Natural killer cell treated with Interleukin-12 subunit alpha and Interleukin-12 subunit beta and Interleukin-15 and Interleukin-18, amount 100 ng/mL, for 72 hours (primary cell): ENCODE results near the gene PPM1D. TPM values are rescaled to one million over a fixed set of nuclear protein-coding genes. Genes with fewer than 3 reads are reported as not detected.

ENCODE experiments used
- ATAC-seq, 2 donors: fragments of 150-1000 bp; cut with Tn5 transposase in 1 of 2; sonication (Bioruptor Pico), chemical (Tn5 transposase) in 1 of 2; 2 replicates each; pipeline ENCODE4 v1.10.0; 2021
- DNase-seq: peaks from one replicate; pipeline ENCODE4 v3.0.0; 2022; ENCODE audit warnings: low spot score
- H3K27ac Mint-ChIP-seq, 2 donors: 1 replicate in 1 of 2; 2 replicates in 1 of 2; pipeline ENCODE4 v1.8.0; 2022; ENCODE audit warnings: mixed read lengths in 2 of 2, mild to moderate bottlenecking in 1 of 2, moderate library complexity in 1 of 2
- H3K27me3 Mint-ChIP-seq, 2 donors: 1 replicate in 1 of 2; 2 replicates in 1 of 2; pipeline ENCODE4 v1.8.0; 2022; ENCODE audit warnings: mixed read lengths in 2 of 2
- H3K36me3 Mint-ChIP-seq: one replicate; pipeline ENCODE4 v1.8.0; 2022; ENCODE audit warnings: mixed read lengths
- H3K4me1 Mint-ChIP-seq, 2 donors: 1 replicate in 1 of 2; 2 replicates in 1 of 2; pipeline ENCODE4 v1.8.0; 2022; ENCODE audit warnings: low read depth in 2 of 2, mixed read lengths in 2 of 2, mild to moderate bottlenecking in 1 of 2
- H3K4me3 Mint-ChIP-seq: one replicate; pipeline ENCODE4 v1.8.0; 2022; ENCODE audit warnings: mixed read lengths
- H3K9me3 Mint-ChIP-seq: 2 replicates; pipeline ENCODE4 v1.8.0; 2022; ENCODE audit warnings: mixed read lengths
- total RNA-seq, 2 donors: library from RNA; stranded (reverse); gene quantifications; one replicate each; pipeline ENCODE4 v1.2.3, GENCODE V29; 2022

PPM1D gene
- total RNA-seq, 2 donors from 2014 or later: 16.3 to 18.3 TPM

DNA sequence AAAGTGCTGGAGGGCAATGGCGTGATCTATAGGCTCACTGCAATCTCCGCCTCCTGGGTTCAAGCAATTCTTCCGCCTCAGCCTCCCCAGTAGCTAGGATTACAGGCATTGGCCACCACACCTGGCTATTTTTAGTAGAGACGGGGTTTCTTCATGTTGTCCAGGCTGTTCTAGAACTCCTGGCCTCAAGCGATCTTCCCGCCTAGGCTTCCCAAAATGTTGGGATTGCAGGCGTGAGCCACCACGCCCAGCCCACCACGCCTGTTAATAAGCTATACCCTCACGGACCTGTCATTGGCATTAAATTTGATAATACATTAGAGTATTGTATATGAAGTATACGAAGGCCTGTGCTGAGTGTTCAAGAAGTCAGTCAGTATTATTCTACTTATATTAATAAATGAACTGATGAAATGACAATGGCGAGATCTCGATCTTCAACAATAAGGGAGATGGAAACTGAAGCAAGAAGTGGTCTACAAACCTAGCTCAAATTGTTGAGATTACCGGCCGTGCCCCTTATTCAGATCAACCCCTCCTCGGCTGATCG lies 76.8 kb downstream of the PPM1D start:
- peaks cover 3% of the 10 kb centered on the region for H3K9me3 Mint-ChIP-seq
- ATAC-seq (no peak), DNase-seq (no peak)
- peak overlapping the region; percentile 86 for H3K4me3 Mint-ChIP-seq
- H3K27ac Mint-ChIP-seq: peak overlapping the region; percentile 56 to 91
- no peaks in the 10 kb centered on the region for H3K36me3 Mint-ChIP-seq
- H3K27me3 Mint-ChIP-seq: no peaks in the 10 kb centered on the region
- peaks cover 15 to 20% of the 10 kb centered on the region in 2 donors for H3K4me1 Mint-ChIP-seq

GRCh38 chr17:60677308-60678117 lies 77.5 kb downstream of the PPM1D start, which contains the start of gene BCAS3:
Gene BCAS3 (plus strand): TSS chr17:60677851.
- DNase-seq (peak; percentile 98), ATAC-seq (peak; percentile 98 to 99)
- H3K27me3 Mint-ChIP-seq: no peaks in the 10 kb centered on the region
- peaks cover 3% of the 10 kb centered on the region for H3K9me3 Mint-ChIP-seq
- peak within 1 kb of the TSS; percentile 86 for H3K4me3 Mint-ChIP-seq
- H3K27ac Mint-ChIP-seq: peak within 1 kb of the TSS; percentile 56 to 91
- H3K36me3 Mint-ChIP-seq: no peaks in the 10 kb centered on the region
- peaks cover 15 to 20% of the 10 kb centered on the region in 2 donors for H3K4me1 Mint-ChIP-seq

DNA sequence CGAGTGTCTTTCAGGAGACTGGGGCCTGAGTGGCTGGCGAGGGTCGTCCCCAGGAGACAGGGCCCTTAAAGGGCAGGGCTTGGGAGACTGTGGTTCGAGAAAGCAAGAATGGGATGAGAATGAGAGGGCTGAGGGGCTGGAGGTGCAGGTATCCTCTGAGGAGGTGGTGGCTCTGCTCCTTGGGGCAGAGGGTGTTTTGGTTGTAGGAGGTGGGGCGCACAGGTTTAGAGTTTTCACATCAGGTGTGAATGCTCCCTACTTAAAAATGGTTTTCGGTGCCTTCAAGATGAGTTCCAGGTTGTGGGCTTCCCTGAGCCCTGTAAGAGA lies 78.1 kb downstream of the PPM1D start:
- no peak for ATAC-seq
- Mint-ChIP-seq H3K27me3 (no peaks in the 10 kb centered on the region), H3K4me3 (peak overlapping the region; percentile 86), H3K9me3 (peaks cover 3% of the 10 kb centered on the region), H3K36me3 (no peaks in the 10 kb centered on the region), H3K27ac (peak overlapping the region; percentile 56 to 91), H3K4me1 (peaks cover 15 to 20% of the 10 kb centered on the region in 2 donors)
- no peak for DNase-seq

GRCh38 chr17:60679287-60679686 lies 79.3 kb downstream of the PPM1D start:
- H3K27ac Mint-ChIP-seq: no peak overlapping the region
- ATAC-seq (no peak), DNase-seq (no peak)
- H3K4me1 Mint-ChIP-seq: peaks cover 15 to 20% of the 10 kb centered on the region in 2 donors
- H3K27me3 Mint-ChIP-seq: no peaks in the 10 kb centered on the region
- H3K36me3 Mint-ChIP-seq: no peaks in the 10 kb centered on the region
- H3K9me3 Mint-ChIP-seq: peaks cover 3% of the 10 kb centered on the region
- peak overlapping the region; percentile 11 for H3K4me3 Mint-ChIP-seq

- ATAC-seq (no peak), DNase-seq (no peak)
- peaks cover 15 to 22% of the 10 kb centered on the region in 2 donors for H3K4me1 Mint-ChIP-seq
- H3K27ac Mint-ChIP-seq: no peak overlapping the region
- no peaks in the 10 kb centered on the region for H3K9me3 Mint-ChIP-seq
- H3K4me3 Mint-ChIP-seq: no peak overlapping the region
- H3K36me3 Mint-ChIP-seq: peaks cover 10% of the 10 kb centered on the region
- H3K27me3 Mint-ChIP-seq: no peaks in the 10 kb centered on the region
Observed at GRCh38 chr17:60680754-60681153, 80.8 kb downstream of the PPM1D start.

- DNase-seq: no peak
- Mint-ChIP-seq H3K27me3 (no peaks in the 10 kb centered on the region), H3K4me1 (peaks cover 0 to 2% of the 10 kb centered on the region in 2 donors), H3K4me3 (no peak overlapping the region), H3K36me3 (peaks cover 16% of the 10 kb centered on the region), H3K9me3 (no peaks in the 10 kb centered on the region), H3K27ac (no peak overlapping the region)
- no peak for ATAC-seq
Observed at GRCh38 chr17:60685437-60685836, 85.4 kb downstream of the PPM1D start.

DNA sequence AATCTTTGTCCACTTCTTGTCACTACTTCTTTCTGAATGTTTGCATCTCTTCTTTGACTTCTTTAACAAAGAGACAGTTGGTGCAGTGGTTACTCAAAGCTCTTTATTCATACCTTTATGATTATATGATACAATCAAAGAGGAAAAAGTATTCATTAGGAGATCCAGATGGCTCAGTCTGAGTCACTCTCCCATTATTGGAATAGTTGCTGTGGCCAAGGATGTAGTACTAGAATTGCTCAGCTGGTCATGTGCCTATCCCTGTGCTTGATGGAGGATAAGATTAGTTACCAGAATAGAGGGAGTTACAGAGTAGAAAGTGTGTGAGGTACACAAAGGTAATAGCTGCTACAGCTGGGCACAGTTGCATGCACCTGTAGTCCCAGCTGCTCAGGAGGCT lies 96.0 kb downstream of the PPM1D start:
- ATAC-seq (no peak), DNase-seq (no peak)
- no peak overlapping the region for H3K27ac Mint-ChIP-seq
- no peaks in the 10 kb centered on the region for H3K27me3 Mint-ChIP-seq
- no peaks in the 10 kb centered on the region for H3K36me3 Mint-ChIP-seq
- H3K4me3 Mint-ChIP-seq: no peak overlapping the region
- no peaks in the 10 kb centered on the region for H3K9me3 Mint-ChIP-seq
- H3K4me1 Mint-ChIP-seq: peaks cover 7% of the 10 kb centered on the region in 2 donors

- H3K4me3 Mint-ChIP-seq: no peak overlapping the region
- H3K27ac Mint-ChIP-seq: no peak overlapping the region
- no peaks in the 10 kb centered on the region for H3K9me3 Mint-ChIP-seq
- no peak for ATAC-seq
- peaks cover 7% of the 10 kb centered on the region in 2 donors for H3K4me1 Mint-ChIP-seq
- no peak for DNase-seq
- H3K36me3 Mint-ChIP-seq: no peaks in the 10 kb centered on the region
- H3K27me3 Mint-ChIP-seq: no peaks in the 10 kb centered on the region
Observed at GRCh38 chr17:60699090-60699489, 99.1 kb downstream of the PPM1D start.

DNA sequence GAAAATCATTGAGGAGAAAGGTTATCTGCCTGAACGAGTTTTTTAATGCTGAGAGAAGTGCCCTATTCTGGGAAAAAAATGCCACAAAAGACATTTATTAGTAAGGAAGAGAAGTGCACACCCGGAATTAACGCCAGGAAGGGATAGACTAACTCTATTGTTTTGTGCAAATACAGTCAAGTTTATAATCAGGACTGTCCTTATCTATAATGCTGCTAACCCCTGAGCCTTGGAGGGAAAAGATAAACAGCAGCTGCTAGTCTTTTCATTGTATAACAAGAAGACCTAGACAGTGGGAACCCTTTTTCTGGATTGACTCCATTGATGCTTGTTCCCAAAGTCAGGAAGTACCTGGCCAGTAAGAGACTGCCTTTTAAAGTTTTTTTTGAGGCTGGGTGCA lies 104.2 kb downstream of the PPM1D start:
- H3K36me3 Mint-ChIP-seq: no peaks in the 10 kb centered on the region
- H3K27ac Mint-ChIP-seq: no peak overlapping the region
- ATAC-seq (no peak), DNase-seq (no peak)
- H3K4me1 Mint-ChIP-seq: no peaks in the 10 kb centered on the region
- no peaks in the 10 kb centered on the region for H3K27me3 Mint-ChIP-seq
- no peaks in the 10 kb centered on the region for H3K9me3 Mint-ChIP-seq
- no peak overlapping the region for H3K4me3 Mint-ChIP-seq

GRCh38 chr17:60712675-60713074 lies 112.7 kb downstream of the PPM1D start:
- no peak overlapping the region for H3K4me3 Mint-ChIP-seq
- H3K27me3 Mint-ChIP-seq: no peaks in the 10 kb centered on the region
- H3K4me1 Mint-ChIP-seq: peaks cover 0 to 3% of the 10 kb centered on the region in 2 donors
- ATAC-seq: no peak
- H3K27ac Mint-ChIP-seq: peak overlapping the region in 1 of 2 donors; percentile 8
- DNase-seq: no peak
- H3K36me3 Mint-ChIP-seq: no peaks in the 10 kb centered on the region
- no peaks in the 10 kb centered on the region for H3K9me3 Mint-ChIP-seq

- ATAC-seq (no peak), DNase-seq (no peak)
- no peaks in the 10 kb centered on the region for H3K36me3 Mint-ChIP-seq
- no peaks in the 10 kb centered on the region for H3K27me3 Mint-ChIP-seq
- H3K9me3 Mint-ChIP-seq: no peaks in the 10 kb centered on the region
- peaks cover 0 to 3% of the 10 kb centered on the region in 2 donors for H3K4me1 Mint-ChIP-seq
- no peak overlapping the region for H3K27ac Mint-ChIP-seq
- no peak overlapping the region for H3K4me3 Mint-ChIP-seq
Observed at GRCh38 chr17:60713608-60714007, 113.6 kb downstream of the PPM1D start.

Other genes starting within 250 kb of the PPM1D start
- 10 to 100 TPM; 58.7 to 64.1 TPM for gene USP32, start 208.1 kb upstream of the PPM1D start, total RNA-seq
- gene CHCT1, start 177.7 kb upstream of the PPM1D start, total RNA-seq: not detected
- 10 to 100 TPM; 24.0 to 29.4 TPM for gene APPBP2, start 74.0 kb upstream of the PPM1D start, total RNA-seq
- gene BCAS3, start 77.7 kb downstream of the PPM1D start, total RNA-seq: 10 to 100 TPM; 19.5 to 26.4 TPM